HG03442 (cell line): Measurements from ENCODE around the gene STON2.
"Not testable (repeated sequence)": the region's sequence is repeated elsewhere in the genome, so short reads cannot be mapped to it uniquely, and the experiment has no call there.

ENCODE experiments used
- ATAC-seq: cut with Tn5 transposase; IDR thresholded peaks from one replicate; pipeline ENCODE4 v1.9.1; 2021; ENCODE audit warnings: mild to moderate bottlenecking, moderate library complexity; ENCODE audit not compliant: unreplicated experiment

STON2 gene

GRCh38 chr14:81272317-81272716 lies 127.8 kb downstream of the STON2 start:
- no peak for ATAC-seq

- ATAC-seq, result no peak
Measured at GRCh38 chr14:81269979-81270375, 130.1 kb downstream of the STON2 start.

- ATAC-seq, result peak; percentile 80
Measured at GRCh38 chr14:81269100-81269978, 130.8 kb downstream of the STON2 start.

GRCh38 chr14:81268016-81268416 lies 132.1 kb downstream of the STON2 start:
- no peak for ATAC-seq

GRCh38 chr14:81265636-81266169 lies 134.4 kb downstream of the STON2 start:
- ATAC-seq, result no peak

- no peak for ATAC-seq
Measured at GRCh38 chr14:81264671-81265070, 135.5 kb downstream of the STON2 start.

GRCh38 chr14:81263777-81264410 lies 136.2 kb downstream of the STON2 start:
- no peak for ATAC-seq

- no peak for ATAC-seq
Measured at GRCh38 chr14:81261176-81261575, 138.9 kb downstream of the STON2 start.

GRCh38 chr14:81260732-81261131 lies 139.4 kb downstream of the STON2 start:
- ATAC-seq, result no peak

- peak; percentile 80 for ATAC-seq
Measured at GRCh38 chr14:81256289-81256960, 143.7 kb downstream of the STON2 start.

GRCh38 chr14:81252278-81252677 lies 147.8 kb downstream of the STON2 start:
- ATAC-seq, result no peak

GRCh38 chr14:81247271-81247766 lies 152.8 kb downstream of the STON2 start:
- ATAC-seq, result no peak

GRCh38 chr14:81246461-81247270 lies 153.5 kb downstream of the STON2 start:
- ATAC-seq, result no peak

GRCh38 chr14:81245771-81246170 lies 154.4 kb downstream of the STON2 start:
- ATAC-seq, result no peak

GRCh38 chr14:81244431-81244830 lies 155.7 kb downstream of the STON2 start:
- ATAC-seq, result not testable (repeated sequence)

- no peak for ATAC-seq
Measured at GRCh38 chr14:81243499-81243898, 156.6 kb downstream of the STON2 start.

GRCh38 chr14:81236849-81237248 lies 163.3 kb downstream of the STON2 start:
- not testable (repeated sequence) for ATAC-seq

GRCh38 chr14:81236138-81236537 lies 164.0 kb downstream of the STON2 start:
- ATAC-seq, result no peak

- ATAC-seq, result peak; percentile 82
Measured at GRCh38 chr14:81235096-81235495, 165.0 kb downstream of the STON2 start.

GRCh38 chr14:81234278-81234677 lies 165.8 kb downstream of the STON2 start:
- ATAC-seq, result no peak
